ENCODE data around the gene TTC28.
"Not testable (repeated sequence)": the region's sequence is repeated elsewhere in the genome, so short reads cannot be mapped to it uniquely, and the experiment has no call there.

TTC28 gene

DNA sequence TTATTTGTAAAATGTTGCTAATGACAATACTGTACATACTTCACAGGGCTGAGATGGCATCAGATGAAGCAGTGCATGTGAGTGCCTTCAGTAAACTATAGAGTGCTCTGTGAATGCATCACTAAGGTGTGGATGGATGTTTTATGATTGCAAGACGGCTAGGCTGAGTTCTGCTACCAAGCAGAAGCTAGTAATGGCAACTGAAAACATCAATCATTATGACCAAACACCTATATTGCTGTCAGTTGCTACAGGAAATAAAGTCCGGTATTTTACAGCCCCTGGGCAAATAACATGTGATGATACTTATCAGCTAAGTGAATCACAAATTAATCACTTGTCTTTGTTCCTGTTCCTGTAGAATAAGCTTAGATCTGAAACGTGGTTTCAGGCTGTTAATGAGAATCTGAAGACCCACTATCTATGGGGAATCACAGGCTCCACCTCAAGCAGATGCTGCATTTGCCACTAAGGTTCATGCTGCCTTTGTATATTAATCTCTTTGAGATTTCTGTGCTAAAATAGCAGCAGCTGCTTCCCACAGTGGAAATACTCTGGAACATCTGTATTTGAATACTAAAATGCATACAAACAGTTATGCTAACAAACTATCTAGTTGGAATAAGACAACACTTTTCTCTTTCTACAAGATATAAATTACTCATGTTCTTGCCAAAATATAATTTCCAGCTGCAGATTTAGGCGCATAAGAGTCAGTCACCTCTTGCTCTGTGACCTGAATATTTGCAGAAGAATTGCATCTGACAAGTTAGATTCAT lies 506.6 kb downstream of the TTC28 start:
- DNase-seq, result no peak

DNA sequence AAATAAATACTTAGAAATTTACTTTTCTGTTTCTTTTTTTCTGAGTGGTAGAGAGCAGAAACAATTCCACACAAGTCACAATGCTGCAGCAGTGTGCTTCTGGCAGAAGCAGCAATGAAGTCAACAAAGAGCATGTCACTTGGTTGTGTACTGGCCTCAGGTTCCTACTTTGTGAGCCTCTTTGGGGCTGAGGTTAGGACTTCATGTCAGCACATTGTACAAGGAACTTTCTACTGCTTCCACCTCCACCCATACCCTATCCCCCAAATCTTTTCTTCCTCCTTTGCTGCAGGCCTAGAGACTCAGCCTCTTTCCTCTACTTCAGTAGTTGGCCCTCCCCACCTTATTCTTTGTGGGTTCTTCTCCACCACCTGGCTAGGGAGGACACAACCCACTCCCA lies 507.9 kb downstream of the TTC28 start:
- DNase-seq, result no peak

DNA sequence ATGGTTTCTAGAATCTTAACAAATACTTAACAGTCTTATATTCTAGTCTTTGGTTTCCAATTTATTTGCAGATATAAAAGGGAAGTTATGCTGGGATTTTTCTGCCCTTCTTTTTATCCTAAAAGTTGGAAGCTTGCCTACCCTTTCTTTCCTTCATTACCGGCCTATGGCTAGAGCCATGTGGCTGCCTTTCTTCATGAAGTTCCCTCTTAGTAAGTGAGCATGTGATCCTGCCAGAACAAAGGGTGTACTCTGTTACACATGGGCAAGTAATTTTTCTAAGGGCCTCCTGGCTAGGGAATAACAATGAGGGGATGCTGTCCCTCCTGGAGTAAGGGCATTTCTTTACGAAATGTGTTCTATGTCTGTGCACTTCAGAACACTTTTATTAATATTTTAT lies 508.5 kb downstream of the TTC28 start:
- no peak for DNase-seq

DNA sequence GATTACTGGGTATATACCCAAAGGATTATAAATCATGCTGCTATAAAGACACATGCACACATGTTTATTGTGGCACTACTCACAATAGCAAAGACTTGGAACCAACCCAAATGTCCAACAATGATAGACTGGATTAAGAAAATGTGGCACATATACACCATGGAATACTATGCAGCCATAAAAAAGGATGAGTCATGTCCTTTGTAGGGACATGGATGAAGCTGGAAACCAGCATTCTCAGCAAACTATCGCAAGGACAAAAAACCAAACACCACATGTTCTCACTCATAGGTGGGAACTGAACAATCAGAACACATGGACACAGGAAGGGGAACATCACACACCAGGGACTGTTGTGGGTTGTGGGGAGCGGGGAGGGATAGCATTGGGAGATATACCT lies 510.3 kb downstream of the TTC28 start:
- DNase-seq, result not testable (repeated sequence)

- DNase-seq, result no peak
Observed at GRCh38 chr22:28155808-28156207, 523.8 kb downstream of the TTC28 start.

DNA sequence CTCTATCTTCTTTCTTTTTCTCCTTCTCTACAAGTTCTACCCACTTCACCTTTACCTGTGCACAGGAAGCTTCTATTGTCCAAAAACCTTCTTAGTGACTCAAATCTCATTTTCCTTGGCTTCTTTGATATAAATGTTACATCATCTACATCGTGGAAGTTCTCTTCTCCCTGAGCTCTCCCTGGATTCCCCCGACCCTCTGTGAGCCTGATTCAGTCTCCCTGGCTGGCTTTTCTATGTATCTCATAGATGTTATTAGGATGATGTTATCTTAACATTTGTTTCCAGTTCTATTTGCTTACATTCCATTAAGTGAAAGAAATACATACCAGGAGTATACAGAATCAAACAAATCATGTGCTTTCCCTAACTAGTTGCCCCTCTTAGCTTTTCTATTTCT lies 524.8 kb downstream of the TTC28 start:
- DNase-seq, result no peak

- DNase-seq, result no peak
Observed at GRCh38 chr22:28151151-28151816, 528.4 kb downstream of the TTC28 start.

DNA sequence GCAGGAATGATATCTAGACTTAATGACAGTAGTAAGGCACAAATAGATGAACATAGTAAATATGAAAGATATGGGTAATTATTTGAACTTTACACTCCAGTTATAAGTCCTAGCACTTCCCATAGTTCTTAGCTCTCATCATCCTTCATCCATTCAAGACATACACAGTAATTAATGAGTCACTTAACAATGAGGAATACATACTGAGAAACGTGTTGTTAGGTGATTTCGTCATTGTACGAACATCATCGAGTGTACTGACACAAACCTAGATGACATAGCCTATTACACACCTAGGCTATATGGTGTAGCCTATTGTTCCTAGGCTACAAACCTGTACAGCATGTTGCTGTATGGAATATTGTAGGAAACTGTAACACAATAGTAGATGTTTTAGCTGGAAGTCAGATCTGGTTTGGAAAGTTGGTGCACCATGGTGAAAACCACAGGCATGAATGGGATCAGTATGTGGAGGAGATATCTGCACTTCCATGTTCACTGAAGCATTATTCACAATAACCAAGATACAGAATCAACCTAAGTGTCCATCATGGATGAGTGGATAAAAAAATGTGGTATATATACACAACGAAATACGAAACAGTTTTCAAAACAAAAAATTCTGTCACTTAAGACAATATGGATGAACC lies 530.7 kb downstream of the TTC28 start:
- no peak for DNase-seq

DNA sequence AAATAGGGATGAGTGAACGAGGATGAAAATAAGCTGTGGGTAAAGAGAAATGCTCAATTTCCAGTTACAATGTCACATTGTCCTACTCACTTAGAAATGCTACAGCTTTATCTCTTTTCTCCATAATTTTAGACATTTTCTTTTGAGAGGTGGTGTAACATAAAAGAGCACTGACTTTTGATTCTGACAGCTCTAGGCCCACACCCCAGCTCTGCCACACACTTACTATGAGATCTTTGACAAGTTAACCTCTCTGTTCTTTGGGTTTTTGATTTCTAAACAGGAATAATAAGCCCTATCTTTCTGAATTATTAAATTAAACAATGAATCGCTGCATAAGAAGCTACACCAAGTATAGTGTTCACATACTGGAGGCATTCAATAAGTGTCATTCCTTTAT lies 532.2 kb downstream of the TTC28 start:
- DNase-seq, result no peak

DNA sequence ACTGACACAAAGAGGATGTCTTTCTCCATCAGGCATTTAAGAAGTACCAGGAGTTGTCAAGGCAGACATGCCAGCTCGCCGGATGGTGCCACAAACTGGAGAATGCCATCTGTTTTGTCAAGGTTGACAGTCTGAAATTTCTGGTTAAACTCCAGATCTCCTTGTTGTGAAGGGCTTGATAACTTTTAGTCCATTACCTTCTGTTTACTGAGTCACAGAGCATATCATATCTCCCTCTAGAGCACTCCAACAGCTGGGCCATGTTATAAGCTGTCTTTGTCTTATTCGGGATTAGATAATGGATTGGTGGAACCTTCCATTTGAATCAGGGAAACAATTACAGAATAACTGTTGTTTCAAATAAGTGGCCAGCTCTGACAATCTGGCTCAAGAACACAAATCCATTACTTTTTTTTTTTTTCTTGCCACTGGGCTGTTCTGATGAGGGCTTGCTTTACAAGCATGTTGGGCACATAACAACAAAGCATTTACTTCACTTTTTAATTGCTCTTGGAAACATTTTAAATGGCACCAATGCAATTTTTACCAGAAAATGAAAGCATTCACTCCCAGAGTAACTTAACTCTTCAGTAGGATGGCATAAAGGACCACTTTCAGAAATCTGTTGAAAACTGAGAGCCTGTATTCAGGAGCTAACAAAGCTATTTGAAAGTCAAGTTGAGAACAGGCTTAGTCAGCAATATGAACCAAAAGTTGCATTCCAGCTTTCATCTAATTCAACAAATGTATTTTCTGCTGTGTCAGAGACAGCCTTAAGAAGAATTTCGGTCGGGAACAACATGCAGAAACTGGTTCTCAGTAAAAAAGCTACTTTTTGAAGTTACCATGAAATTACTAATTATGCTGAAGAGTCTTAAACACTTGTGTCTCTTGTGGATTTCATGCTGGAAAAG lies 533.0 kb downstream of the TTC28 start:
- no peak for DNase-seq

DNA sequence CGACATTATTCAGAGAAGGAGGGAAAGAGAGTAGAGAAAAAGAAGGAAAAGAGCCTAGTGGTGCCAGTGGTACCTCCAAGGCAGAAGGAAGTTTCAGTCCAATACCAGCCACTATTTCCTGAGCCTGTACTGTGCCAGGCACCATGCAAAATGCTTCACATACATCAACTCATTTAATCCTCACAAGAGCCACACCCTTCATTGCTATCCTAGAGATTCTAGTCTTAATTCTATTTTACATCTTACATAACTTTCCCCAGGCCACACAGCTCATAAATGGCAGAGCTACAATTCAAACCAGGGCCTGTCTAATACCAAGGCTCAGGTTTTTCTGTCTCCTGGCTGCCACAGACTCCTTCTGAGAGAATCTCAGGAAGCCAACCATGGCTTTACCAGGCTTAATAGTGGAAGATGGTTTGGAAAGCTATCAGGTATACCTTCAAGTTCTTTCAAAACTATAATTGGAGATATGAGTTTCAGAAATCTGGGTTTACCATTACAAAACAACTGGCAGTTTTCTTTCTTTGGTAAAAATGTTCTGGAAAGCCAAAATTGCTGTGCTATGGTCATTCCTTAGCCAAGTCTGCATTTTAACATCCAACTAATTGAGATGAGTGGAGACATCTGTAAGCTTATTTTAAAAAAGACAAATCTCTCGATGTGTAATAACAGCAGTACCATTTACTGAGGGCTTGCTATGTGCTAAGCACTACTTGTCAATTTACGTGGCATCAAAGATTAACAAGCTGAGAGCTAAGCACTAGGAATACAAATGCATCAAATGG lies 535.5 kb downstream of the TTC28 start:
- DNase-seq, result no peak

GRCh38 chr22:28143241-28143865 lies 536.3 kb downstream of the TTC28 start:
- DNase-seq, result no peak

- DNase-seq, result no peak
Observed at GRCh38 chr22:28142361-28142961, 537.2 kb downstream of the TTC28 start.

DNA sequence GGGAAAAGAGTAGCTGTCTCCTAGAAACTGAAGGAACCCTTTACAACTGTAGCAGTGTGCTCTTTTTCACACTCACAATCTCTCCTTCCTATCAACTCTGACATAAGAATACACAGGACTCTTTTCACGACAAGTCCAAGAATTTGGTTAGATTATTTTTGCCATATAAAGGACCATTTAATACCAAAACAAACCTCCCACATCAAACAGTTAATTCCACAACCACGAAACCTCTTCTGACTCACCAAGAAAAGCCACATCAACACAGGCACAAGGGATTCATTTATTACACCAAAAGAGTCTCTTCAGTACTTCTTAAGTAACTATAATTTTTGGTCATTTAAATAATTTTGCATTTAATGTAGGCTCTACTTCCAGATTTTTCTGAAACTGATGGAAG lies 538.0 kb downstream of the TTC28 start:
- DNase-seq, result no peak

DNA sequence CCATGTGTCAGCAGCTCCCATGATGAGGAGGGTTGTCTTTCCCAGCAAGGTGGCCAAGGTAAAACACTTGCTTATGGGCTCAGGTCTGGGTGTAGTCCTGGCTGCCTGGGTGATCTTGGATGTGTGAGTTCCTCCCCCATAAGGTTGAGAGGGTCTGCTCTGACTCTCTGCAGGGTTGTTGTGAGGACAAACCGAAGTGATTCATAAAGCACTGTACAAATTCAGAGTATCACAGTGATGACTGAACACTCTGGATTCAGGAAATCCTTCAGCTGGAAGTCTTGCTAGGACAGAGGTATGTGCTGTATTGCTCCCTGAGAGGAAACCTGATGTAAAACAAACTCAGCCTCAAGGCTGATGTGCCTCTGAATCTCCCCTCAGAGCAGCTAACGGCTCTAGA lies 539.7 kb downstream of the TTC28 start:
- no peak for DNase-seq

GRCh38 chr22:28139516-28139915 lies 540.1 kb downstream of the TTC28 start:
- DNase-seq, result no peak

- DNase-seq, result no peak
Observed at GRCh38 chr22:28137036-28137435, 542.6 kb downstream of the TTC28 start.

- DNase-seq, result no peak
Observed at GRCh38 chr22:28132466-28132865, 547.2 kb downstream of the TTC28 start.

- DNase-seq, result no peak
Observed at GRCh38 chr22:28129319-28129962, 550.2 kb downstream of the TTC28 start.

- DNase-seq, result no peak
Observed at GRCh38 chr22:28128827-28129226, 550.8 kb downstream of the TTC28 start.

GRCh38 chr22:28125799-28126198 lies 553.8 kb downstream of the TTC28 start:
- DNase-seq, result no peak

Measured in NCI-H1930 (cell line).